MM.1S (cell line): ENCODE measurements around the gene MRPL58.
"Not testable (repeated sequence)": the region's sequence is repeated elsewhere in the genome, so short reads cannot be mapped to it uniquely, and the experiment has no call there.

Experiments used
- DNase-seq: peaks from one replicate; pipeline ENCODE4 v3.0.0-alpha.2; 2015
- H2AFZ ChIP-seq: fragments of 300-600 bp; sonication (generic); 2 replicates; pipeline ENCODE4 v1.6.0; 2016; ENCODE audit warnings: antibody characterized with exemption, low read length
- H3F3A ChIP-seq: fragments of 300-600 bp; sonication (generic); 2 replicates; pipeline ENCODE4 v1.6.1; 2016; ENCODE audit warnings: mild to moderate bottlenecking, antibody characterized with exemption, low read length, moderate library complexity, mixed read lengths; ENCODE audit not compliant: insufficient read depth
- H3K27ac ChIP-seq: fragments of 300-600 bp; sonication (generic); 2 replicates; pipeline ENCODE4 v1.5.1; 2016; ENCODE audit warnings: mild to moderate bottlenecking, low read length
- H3K27me3 ChIP-seq: fragments of 300-600 bp; sonication (generic); replicated peaks from 2 replicates; pipeline ENCODE4 v1.6.0; 2016; ENCODE audit warnings: low read length; ENCODE audit not compliant: insufficient read depth
- H3K36me3 ChIP-seq: fragments of 300-600 bp; sonication (generic); replicated peaks from 2 replicates; pipeline ENCODE4 v1.6.1; 2016; ENCODE audit warnings: mild to moderate bottlenecking, low read length, mixed read lengths; ENCODE audit not compliant: insufficient read depth
- H3K4me1 ChIP-seq: fragments of 300-600 bp; sonication (generic); 2 replicates; pipeline ENCODE4 v1.6.1; 2016; ENCODE audit warnings: low read length, mixed read lengths
- H3K4me2 ChIP-seq: fragments of 300-600 bp; sonication (generic); 2 replicates; pipeline ENCODE4 v1.6.0; 2016; ENCODE audit warnings: low read depth, low read length
- H3K4me3 ChIP-seq: fragments of 300-600 bp; sonication (generic); 2 replicates; pipeline ENCODE4 v1.5.1; 2016; ENCODE audit warnings: low read length, mixed read lengths
- H3K79me2 ChIP-seq: fragments of 300-600 bp; sonication (generic); 2 replicates; pipeline ENCODE4 v1.6.1; 2016; ENCODE audit warnings: mixed run types, low read length, mixed read lengths
- H3K9ac ChIP-seq: fragments of 300-600 bp; sonication (generic); 2 replicates; pipeline ENCODE4 v1.6.1; 2016; ENCODE audit warnings: low read length, mixed read lengths
- H3K9me2 ChIP-seq: fragments of 300-600 bp; sonication (generic); replicated peaks from 2 replicates; pipeline ENCODE4 v1.6.1; 2016; ENCODE audit warnings: mild to moderate bottlenecking, low read length, mixed read lengths; ENCODE audit not compliant: insufficient read depth
- H3K9me3 ChIP-seq: fragments of 300-600 bp; sonication (generic); replicated peaks from 2 replicates; pipeline ENCODE4 v1.6.1; 2016; ENCODE audit warnings: mild to moderate bottlenecking, low read length, mixed read lengths; ENCODE audit not compliant: insufficient read depth
- H4K20me1 ChIP-seq: fragments of 300-600 bp; sonication (generic); 2 replicates; pipeline ENCODE4 v1.6.1; 2016; ENCODE audit warnings: mild to moderate bottlenecking, low read length, moderate library complexity, mixed read lengths; ENCODE audit not compliant: insufficient read depth
- EZH2 ChIP-seq: fragments of 300-600 bp; sonication (generic); optimal IDR thresholded peaks from 2 replicates; pipeline ENCODE3; 2017; ENCODE audit warnings: low read depth, mild to moderate bottlenecking, antibody characterized with exemption, low read length, mixed read lengths
- EZH2phosphoT487 ChIP-seq: fragments of 300-600 bp; sonication (generic); IDR thresholded peaks from 2 replicates; pipeline ENCODE4 v1.6.1; 2018; ENCODE audit warnings: antibody characterized with exemption, low read length
- TF ChIP-seq, protein P1 (sequence below): fragments of 300-600 bp; sonication (generic); IDR thresholded peaks from 2 replicates; pipeline ENCODE4 v1.5.1; 2016; ENCODE audit warnings: antibody characterized with exemption, low read length, mixed read lengths

The MRPL58 gene

DNA sequence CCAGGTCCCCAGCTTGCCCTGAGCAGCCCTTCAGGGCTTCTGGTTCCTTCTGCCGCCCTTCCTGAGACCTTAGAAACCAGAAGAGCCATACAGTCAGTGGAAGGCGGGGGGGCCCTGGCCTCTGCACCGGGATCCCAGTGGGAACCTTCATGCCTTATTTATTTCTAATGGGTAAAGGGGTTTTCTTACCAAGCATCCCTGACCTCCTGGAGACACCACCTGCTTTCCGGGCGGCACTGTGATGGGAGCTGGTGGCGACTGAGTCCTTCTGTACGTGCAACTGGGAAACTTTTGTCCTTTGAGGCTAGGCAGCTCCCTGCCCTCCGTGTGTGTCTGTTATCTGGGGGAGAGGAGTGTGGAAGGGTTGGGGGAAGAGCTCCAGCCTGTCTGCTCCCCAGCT lies 7.2 kb upstream of the MRPL58 start:
- H3K9ac ChIP-seq = no peak overlapping the region
- H3K4me1 ChIP-seq = no peaks in the 10 kb centered on the region
- peaks cover 77% of the 10 kb centered on the region for H3K27me3 ChIP-seq
- no peak for DNase-seq
- H3K4me3 ChIP-seq = no peak overlapping the region
- no peaks in the 10 kb centered on the region for H4K20me1 ChIP-seq
- H3K9me2 ChIP-seq = no peaks in the 10 kb centered on the region
- H3K36me3 ChIP-seq = no peaks in the 10 kb centered on the region
- no peak overlapping the region for H3K4me2 ChIP-seq
- no peak overlapping the region for H3K27ac ChIP-seq
- H2AFZ ChIP-seq = no peak overlapping the region
- H3K79me2 ChIP-seq = no peaks in the 10 kb centered on the region
- no peaks in the 10 kb centered on the region for H3K9me3 ChIP-seq
- no peaks in the 10 kb centered on the region for H3F3A ChIP-seq
- no peak for TF ChIP-seq EZH2phosphoT487
- TF ChIP-seq EZH2 = no peak
- TF ChIP-seq, protein P1, sequence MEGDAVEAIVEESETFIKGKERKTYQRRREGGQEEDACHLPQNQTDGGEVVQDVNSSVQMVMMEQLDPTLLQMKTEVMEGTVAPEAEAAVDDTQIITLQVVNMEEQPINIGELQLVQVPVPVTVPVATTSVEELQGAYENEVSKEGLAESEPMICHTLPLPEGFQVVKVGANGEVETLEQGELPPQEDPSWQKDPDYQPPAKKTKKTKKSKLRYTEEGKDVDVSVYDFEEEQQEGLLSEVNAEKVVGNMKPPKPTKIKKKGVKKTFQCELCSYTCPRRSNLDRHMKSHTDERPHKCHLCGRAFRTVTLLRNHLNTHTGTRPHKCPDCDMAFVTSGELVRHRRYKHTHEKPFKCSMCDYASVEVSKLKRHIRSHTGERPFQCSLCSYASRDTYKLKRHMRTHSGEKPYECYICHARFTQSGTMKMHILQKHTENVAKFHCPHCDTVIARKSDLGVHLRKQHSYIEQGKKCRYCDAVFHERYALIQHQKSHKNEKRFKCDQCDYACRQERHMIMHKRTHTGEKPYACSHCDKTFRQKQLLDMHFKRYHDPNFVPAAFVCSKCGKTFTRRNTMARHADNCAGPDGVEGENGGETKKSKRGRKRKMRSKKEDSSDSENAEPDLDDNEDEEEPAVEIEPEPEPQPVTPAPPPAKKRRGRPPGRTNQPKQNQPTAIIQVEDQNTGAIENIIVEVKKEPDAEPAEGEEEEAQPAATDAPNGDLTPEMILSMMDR = no peak

DNA sequence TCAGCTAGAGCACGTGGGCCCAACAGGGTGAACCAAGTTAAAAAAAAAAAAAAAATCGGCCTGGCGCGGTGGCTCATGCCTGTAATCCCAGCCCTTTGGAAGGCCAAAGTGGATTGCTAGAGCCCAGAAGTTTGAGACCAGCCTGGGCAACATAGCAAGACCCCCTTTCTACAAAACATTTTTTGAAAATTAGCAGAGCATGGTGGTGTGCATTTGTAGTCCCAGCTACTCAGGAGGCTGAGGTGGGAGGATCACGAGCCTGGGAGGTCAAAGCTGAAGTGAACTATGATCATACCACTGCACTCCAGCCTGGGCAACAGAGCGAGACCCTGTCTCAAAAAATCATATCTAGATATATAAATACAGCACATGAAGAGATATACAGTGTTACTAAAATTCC lies 6.4 kb upstream of the MRPL58 start:
- not testable (repeated sequence) for H3K4me3 ChIP-seq, DNase-seq, H3F3A ChIP-seq, H3K9me2 ChIP-seq, H3K79me2 ChIP-seq, H3K9me3 ChIP-seq, H2AFZ ChIP-seq, H4K20me1 ChIP-seq, H3K4me1 ChIP-seq, H3K9ac ChIP-seq, H3K4me2 ChIP-seq, H3K27ac ChIP-seq, H3K36me3 ChIP-seq
- H3K27me3 ChIP-seq = peaks cover 75% of the 10 kb centered on the region

DNA sequence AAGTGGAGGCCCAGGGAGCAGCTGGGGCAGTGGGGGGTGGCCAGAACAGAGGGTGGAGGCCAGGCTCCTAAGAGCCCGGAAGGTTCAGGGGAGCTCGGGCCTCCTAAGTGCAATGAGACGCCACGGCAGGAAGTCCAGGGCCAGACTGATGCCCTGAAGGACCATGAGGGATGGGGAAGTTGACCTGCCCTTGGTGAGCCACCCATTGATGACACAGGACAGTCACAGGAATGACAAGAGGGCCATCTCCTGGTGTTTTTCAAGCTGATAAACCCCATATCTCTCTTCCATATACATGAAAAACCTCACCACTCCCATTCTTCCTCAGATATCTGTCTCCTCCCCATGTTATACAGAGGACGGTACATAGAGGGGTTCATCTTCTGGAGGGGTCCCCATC lies 5.8 kb upstream of the MRPL58 start:
- no peaks in the 10 kb centered on the region for H3K9me3 ChIP-seq
- no peaks in the 10 kb centered on the region for H3K36me3 ChIP-seq
- H3K27me3 ChIP-seq = peaks cover 69% of the 10 kb centered on the region
- H2AFZ ChIP-seq = no peak overlapping the region
- H3K4me2 ChIP-seq = no peak overlapping the region
- H3K4me3 ChIP-seq = no peak overlapping the region
- no peaks in the 10 kb centered on the region for H3F3A ChIP-seq
- H3K4me1 ChIP-seq = no peaks in the 10 kb centered on the region
- no peaks in the 10 kb centered on the region for H3K9me2 ChIP-seq
- H3K27ac ChIP-seq = no peak overlapping the region
- DNase-seq = no peak
- H3K9ac ChIP-seq = no peak overlapping the region
- no peaks in the 10 kb centered on the region for H4K20me1 ChIP-seq
- H3K79me2 ChIP-seq = no peaks in the 10 kb centered on the region
- TF ChIP-seq, protein P1 = no peak
- TF ChIP-seq EZH2phosphoT487 (no peak), EZH2 (no peak)

DNA sequence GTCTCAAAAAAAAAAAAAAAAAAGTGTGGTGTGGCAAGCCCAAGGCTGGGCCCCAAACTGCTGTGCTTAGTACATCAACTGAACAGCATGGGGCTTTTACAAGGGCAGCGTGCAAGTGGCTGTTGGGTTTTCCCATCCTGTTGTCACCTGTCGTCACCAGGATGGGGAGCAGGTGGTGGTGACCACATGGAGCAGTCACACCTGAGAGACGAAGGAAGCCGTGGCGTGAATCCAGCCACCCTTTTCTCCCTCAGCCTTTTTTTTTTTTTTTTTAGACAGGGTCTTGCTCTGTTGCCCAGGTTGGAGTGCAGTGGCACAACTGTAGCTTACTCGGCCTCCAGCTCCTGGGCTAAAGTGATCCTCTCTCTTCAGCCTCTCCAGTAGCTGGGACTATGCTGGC lies 4.1 kb upstream of the MRPL58 start:
- H3K79me2 ChIP-seq = peaks cover 8% of the 10 kb centered on the region
- no peaks in the 10 kb centered on the region for H4K20me1 ChIP-seq
- no peak overlapping the region for H2AFZ ChIP-seq
- peaks cover 54% of the 10 kb centered on the region for H3K27me3 ChIP-seq
- no peaks in the 10 kb centered on the region for H3K9me3 ChIP-seq
- H3F3A ChIP-seq = no peaks in the 10 kb centered on the region
- DNase-seq = no peak
- TF ChIP-seq EZH2 (no peak), EZH2phosphoT487 (no peak)
- TF ChIP-seq, protein P1 = no peak
- H3K9me2 ChIP-seq = no peaks in the 10 kb centered on the region
- H3K4me2 ChIP-seq = no peak overlapping the region
- peaks cover 2% of the 10 kb centered on the region for H3K4me1 ChIP-seq
- no peak overlapping the region for H3K9ac ChIP-seq
- no peaks in the 10 kb centered on the region for H3K36me3 ChIP-seq
- no peak overlapping the region for H3K4me3 ChIP-seq
- H3K27ac ChIP-seq = no peak overlapping the region
